ENCODE data around the gene C1QTNF8. TPM values are rescaled to one million over a fixed set of nuclear protein-coding genes. Genes with fewer than 3 reads are reported as not detected.

Gene C1QTNF8
- total RNA-seq, 1 donor from 2014 or later = not detected

GRCh38 chr16:1081734-1082265, 14.2 kb downstream of the C1QTNF8 start:
- FAIRE-seq (no peak), DNase-seq (ENCODE audit: low read depth) (no peak)
- TF ChIP-seq CTCF (IDR thresholded peaks at IDR 0.05; ENCODE audit: insufficient read depth, low read length, severe bottlenecking) = no peak
- Histone ChIP-seq H3K36me3 (ENCODE audit: control insufficient read depth, insufficient read depth, low read length) (no peaks in the 10 kb centered on the region), H3K27me3 (ENCODE audit: control insufficient read depth, insufficient read depth, low read length) (no peaks in the 10 kb centered on the region), H3K4me3 (ENCODE audit: low read depth, low read length) (no peak overlapping the region)

GRCh38 chr16:1080801-1081733, 15.0 kb downstream of the C1QTNF8 start:
- no peaks in the 10 kb centered on the region for H3K36me3 ChIP-seq (ENCODE audit: control insufficient read depth, insufficient read depth, low read length)
- no peak for TF ChIP-seq CTCF (IDR thresholded peaks at IDR 0.05; ENCODE audit: insufficient read depth, low read length, severe bottlenecking)
- DNase-seq (ENCODE audit: low read depth) (no peak), FAIRE-seq (no peak)
- no peak overlapping the region for H3K4me3 ChIP-seq (ENCODE audit: low read depth, low read length)
- H3K27me3 ChIP-seq (ENCODE audit: control insufficient read depth, insufficient read depth, low read length) = no peaks in the 10 kb centered on the region

- H3K36me3 ChIP-seq (ENCODE audit: control insufficient read depth, insufficient read depth, low read length) = no peaks in the 10 kb centered on the region
- no peak for TF ChIP-seq CTCF (IDR thresholded peaks at IDR 0.05; ENCODE audit: insufficient read depth, low read length, severe bottlenecking)
- FAIRE-seq = no peak
- no peaks in the 10 kb centered on the region for H3K27me3 ChIP-seq (ENCODE audit: control insufficient read depth, insufficient read depth, low read length)
- H3K4me3 ChIP-seq (ENCODE audit: low read depth, low read length) = no peak overlapping the region
- no peak for DNase-seq (ENCODE audit: low read depth)
These were observed 16.1 kb downstream of the C1QTNF8 start for GRCh38 chr16:1079786-1080525.

GRCh38 chr16:1079341-1079740, 16.7 kb downstream of the C1QTNF8 start:
- no peaks in the 10 kb centered on the region for H3K36me3 ChIP-seq (ENCODE audit: control insufficient read depth, insufficient read depth, low read length)
- no peak for FAIRE-seq
- H3K4me3 ChIP-seq (ENCODE audit: low read depth, low read length) = no peak overlapping the region
- no peak for DNase-seq (ENCODE audit: low read depth)
- no peak for TF ChIP-seq CTCF (IDR thresholded peaks at IDR 0.05; ENCODE audit: insufficient read depth, low read length, severe bottlenecking)
- H3K27me3 ChIP-seq (ENCODE audit: control insufficient read depth, insufficient read depth, low read length) = no peaks in the 10 kb centered on the region

GRCh38 chr16:1078579-1079021, 17.4 kb downstream of the C1QTNF8 start:
- Histone ChIP-seq H3K36me3 (ENCODE audit: control insufficient read depth, insufficient read depth, low read length) (no peaks in the 10 kb centered on the region), H3K4me3 (ENCODE audit: low read depth, low read length) (no peak overlapping the region), H3K27me3 (ENCODE audit: control insufficient read depth, insufficient read depth, low read length) (no peaks in the 10 kb centered on the region)
- no peak for TF ChIP-seq CTCF (IDR thresholded peaks at IDR 0.05; ENCODE audit: insufficient read depth, low read length, severe bottlenecking)
- DNase-seq (ENCODE audit: low read depth) (peak; percentile 56), FAIRE-seq (no peak)
